ENCODE data around the gene RPL27A.

The RPL27A gene

GRCh38 chr11:8701891-8702597 is 19.5 kb downstream of the RPL27A start:
- no peak for DNase-seq

- no peak for DNase-seq
Measured at GRCh38 chr11:8702598-8702915, 20.0 kb downstream of the RPL27A start.

GRCh38 chr11:8704136-8704535 is 21.5 kb downstream of the RPL27A start:
- no peak for DNase-seq

GRCh38 chr11:8705146-8705545 is 22.6 kb downstream of the RPL27A start:
- DNase-seq = no peak

- no peak for DNase-seq
Measured at GRCh38 chr11:8706673-8707432, 24.3 kb downstream of the RPL27A start.

- DNase-seq = no peak
Measured at GRCh38 chr11:8707541-8708191, 25.1 kb downstream of the RPL27A start.

- DNase-seq = no peak
Measured at GRCh38 chr11:8709002-8709672, 26.5 kb downstream of the RPL27A start.

GRCh38 chr11:8709777-8710176 is 27.2 kb downstream of the RPL27A start:
- no peak for DNase-seq

GRCh38 chr11:8711895-8712442 is 29.4 kb downstream of the RPL27A start:
- no peak for DNase-seq

GRCh38 chr11:8712506-8712905 is 29.9 kb downstream of the RPL27A start:
- DNase-seq = no peak

- no peak for DNase-seq
Measured at GRCh38 chr11:8713760-8714454, 31.3 kb downstream of the RPL27A start.

GRCh38 chr11:8714622-8715225 is 32.1 kb downstream of the RPL27A start:
- no peak for DNase-seq

- no peak for DNase-seq
Measured at GRCh38 chr11:8715501-8715900, 32.9 kb downstream of the RPL27A start.

- no peak for DNase-seq
Measured at GRCh38 chr11:8717544-8717875, 34.9 kb downstream of the RPL27A start.

- DNase-seq = no peak
Measured at GRCh38 chr11:8717876-8718753, 35.5 kb downstream of the RPL27A start.

GRCh38 chr11:8719211-8719649 is 36.6 kb downstream of the RPL27A start:
- no peak for DNase-seq

- no peak for DNase-seq
Measured at GRCh38 chr11:8719721-8720120, 37.1 kb downstream of the RPL27A start.

- no peak for DNase-seq
Measured at GRCh38 chr11:8720352-8720751, 37.8 kb downstream of the RPL27A start.

- DNase-seq = peak; percentile 61
Measured at GRCh38 chr11:8720868-8721608, 38.4 kb downstream of the RPL27A start.
